HG03060 (cell line): ENCODE data around the gene QRFP.

Source experiments
- ATAC-seq: cut with Tn5 transposase; IDR thresholded peaks from one replicate; pipeline ENCODE4 v1.9.1; 2021; ENCODE audit warnings: low read depth, moderate number of reproducible peaks; ENCODE audit not compliant: unreplicated experiment

The QRFP gene

GRCh38 chr9:130878295-130878694 is 18.3 kb downstream of the QRFP start:
- no peak for ATAC-seq

- ATAC-seq = no peak
Measured at GRCh38 chr9:130877300-130877699, 19.3 kb downstream of the QRFP start.

- no peak for ATAC-seq
Measured at GRCh38 chr9:130874783-130875182, 21.8 kb downstream of the QRFP start.

- ATAC-seq = no peak
Measured at GRCh38 chr9:130873966-130874365, 22.6 kb downstream of the QRFP start.

- no peak for ATAC-seq
Measured at GRCh38 chr9:130872912-130873503, 23.6 kb downstream of the QRFP start.

- ATAC-seq = no peak
Measured at GRCh38 chr9:130872508-130872907, 24.1 kb downstream of the QRFP start.

GRCh38 chr9:130872093-130872492 is 24.5 kb downstream of the QRFP start:
- no peak for ATAC-seq

- no peak for ATAC-seq
Measured at GRCh38 chr9:130871395-130872062, 25.1 kb downstream of the QRFP start.

- peak; percentile 36 for ATAC-seq
Measured at GRCh38 chr9:130870491-130871381, 25.9 kb downstream of the QRFP start.

- no peak for ATAC-seq
Measured at GRCh38 chr9:130869250-130869649, 27.4 kb downstream of the QRFP start.

- no peak for ATAC-seq
Measured at GRCh38 chr9:130868230-130868629, 28.4 kb downstream of the QRFP start.

- ATAC-seq = no peak
Measured at GRCh38 chr9:130867556-130867955, 29.1 kb downstream of the QRFP start.

GRCh38 chr9:130866474-130866965 is 30.1 kb downstream of the QRFP start:
- ATAC-seq = no peak

GRCh38 chr9:130865921-130866320 is 30.7 kb downstream of the QRFP start:
- ATAC-seq = no peak

- ATAC-seq = no peak
Measured at GRCh38 chr9:130864541-130864940, 32.1 kb downstream of the QRFP start.

GRCh38 chr9:130862747-130863146 is 33.9 kb downstream of the QRFP start:
- no peak for ATAC-seq

- no peak for ATAC-seq
Measured at GRCh38 chr9:130862217-130862616, 34.4 kb downstream of the QRFP start.

- ATAC-seq = no peak
Measured at GRCh38 chr9:130861372-130862180, 35.0 kb downstream of the QRFP start.

- no peak for ATAC-seq
Measured at GRCh38 chr9:130860458-130861316, 35.9 kb downstream of the QRFP start.
